H9 (cell line): ENCODE data around the gene PPP4R3B. TPM values are rescaled to one million over a fixed set of nuclear protein-coding genes. Genes with fewer than 3 reads are reported as not detected.

Experiments
- DNase-seq: peaks from one replicate; pipeline ENCODE4 v3.0.0-alpha.2; 2017
- H2AFZ ChIP-seq: one replicate; pipeline ENCODE4 v1.6.1; 2013; ENCODE audit warnings: mild to moderate bottlenecking, low read length, control low read depth, moderate library complexity
- H2AK5ac ChIP-seq: 2 replicates; pipeline ENCODE4 v1.6.1; 2013; ENCODE audit warnings: low read length, control low read depth, mixed read lengths; ENCODE audit not compliant: insufficient read length
- H2BK120ac ChIP-seq: one replicate; pipeline ENCODE4 v1.6.1; 2013; ENCODE audit warnings: low read depth, mild to moderate bottlenecking, low read length, control low read depth, inconsistent platforms; ENCODE audit not compliant: poor library complexity, severe bottlenecking
- H2BK12ac ChIP-seq: 2 replicates; pipeline ENCODE4 v1.6.1; 2013; ENCODE audit warnings: low read length, control low read depth, mixed read lengths, low read depth; ENCODE audit not compliant: insufficient read length
- H2BK15ac ChIP-seq: 2 replicates; pipeline ENCODE4 v1.6.1; 2013; ENCODE audit warnings: low read depth, low read length, control low read depth
- H2BK20ac ChIP-seq: one replicate; pipeline ENCODE4 v1.6.1; 2013; ENCODE audit warnings: low read depth, mild to moderate bottlenecking, low read length, control low read depth, inconsistent platforms; ENCODE audit not compliant: poor library complexity, severe bottlenecking
- H2BK5ac ChIP-seq: 2 replicates; pipeline ENCODE4 v1.6.1; 2013; ENCODE audit warnings: low read length, control low read depth, mixed read lengths; ENCODE audit not compliant: insufficient read length
- H3K14ac ChIP-seq: 2 replicates; pipeline ENCODE4 v1.6.1; 2013; ENCODE audit warnings: low read length, control low read depth; ENCODE audit not compliant: insufficient read depth
- H3K18ac ChIP-seq: 2 replicates; pipeline ENCODE4 v1.6.1; 2013; ENCODE audit warnings: low read depth, mild to moderate bottlenecking, mixed read lengths, low read length, control low read depth; ENCODE audit not compliant: insufficient read length
- H3K23ac ChIP-seq: 2 replicates; pipeline ENCODE4 v1.6.1; 2013; ENCODE audit warnings: low read length, control low read depth, mixed read lengths, low read depth; ENCODE audit not compliant: insufficient read length
- H3K23me2 ChIP-seq: 2 replicates; pipeline ENCODE4 v1.6.1; 2013; ENCODE audit warnings: low read depth, mild to moderate bottlenecking, mixed read lengths, low read length, control low read depth; ENCODE audit not compliant: insufficient read length, poor library complexity, severe bottlenecking
- H3K27ac ChIP-seq: 2 replicates; pipeline ENCODE4 v1.5.1; 2013; ENCODE audit warnings: low read length, control low read depth, mixed read lengths, low read depth; ENCODE audit not compliant: insufficient read length
- H3K27me3 ChIP-seq: 2 replicates; pipeline ENCODE4 v1.6.1; 2013; ENCODE audit warnings: low read length, control low read depth, inconsistent platforms; ENCODE audit not compliant: insufficient read depth
- H3K4ac ChIP-seq: 2 replicates; pipeline ENCODE4 v1.6.1; 2013; ENCODE audit warnings: low read depth, mild to moderate bottlenecking, control low read depth, inconsistent platforms, low read length, moderate library complexity
- H3K4me1 ChIP-seq: 2 replicates; pipeline ENCODE4 v1.6.1; 2013; ENCODE audit warnings: low read length, control low read depth, inconsistent platforms; ENCODE audit not compliant: insufficient read depth
- H3K4me2 ChIP-seq: 2 replicates; pipeline ENCODE4 v1.6.1; 2013; ENCODE audit warnings: low read length, control low read depth, mixed read lengths; ENCODE audit not compliant: insufficient read length, insufficient read depth
- H3K56ac ChIP-seq: 2 replicates; pipeline ENCODE4 v1.6.1; 2013; ENCODE audit warnings: low read depth, mild to moderate bottlenecking, mixed read lengths, low read length, control low read depth; ENCODE audit not compliant: insufficient read length
- H3K79me1 ChIP-seq: 2 replicates; pipeline ENCODE4 v1.6.1; 2013; ENCODE audit warnings: low read depth, mild to moderate bottlenecking, moderate library complexity, low read length, control low read depth, inconsistent platforms; ENCODE audit not compliant: insufficient read depth, poor library complexity, severe bottlenecking
- H3K79me2 ChIP-seq: 2 replicates; pipeline ENCODE4 v1.6.1; 2013; ENCODE audit warnings: low read length, control low read depth, inconsistent platforms; ENCODE audit not compliant: insufficient read depth
- H3K9ac ChIP-seq: 2 replicates; pipeline ENCODE4 v1.6.1; 2013; ENCODE audit warnings: low read length, control low read depth, mixed read lengths; ENCODE audit not compliant: insufficient read length; ENCODE audit errors: extremely low read depth
- H3K9me3 ChIP-seq: one replicate; pipeline ENCODE4 v1.6.1; 2013; ENCODE audit warnings: low read depth, low read length, inconsistent platforms; ENCODE audit not compliant: control insufficient read depth
- H3T11ph ChIP-seq: one replicate; pipeline ENCODE4 v1.6.1; 2013; ENCODE audit warnings: mild to moderate bottlenecking, low read length, control low read depth, inconsistent platforms
- H4K20me1 ChIP-seq: one replicate; pipeline ENCODE4 v1.6.1; 2013; ENCODE audit not compliant: control insufficient read depth, insufficient read length, insufficient read depth
- H4K5ac ChIP-seq: 2 replicates; pipeline ENCODE4 v1.6.1; 2013; ENCODE audit warnings: low read depth, mild to moderate bottlenecking, mixed read lengths, low read length, control low read depth; ENCODE audit not compliant: insufficient read length
- H4K8ac ChIP-seq: replicated peaks from 2 replicates; pipeline ENCODE4 v1.6.1; 2013; ENCODE audit warnings: low read length, control low read depth, mixed read lengths, low read depth; ENCODE audit not compliant: insufficient read length
- H4K91ac ChIP-seq: 2 replicates; pipeline ENCODE4 v1.6.1; 2013; ENCODE audit warnings: low read depth, mild to moderate bottlenecking, moderate library complexity, mixed read lengths, low read length, control low read depth; ENCODE audit not compliant: insufficient read length
- H3K27ac Mint-ChIP-seq, 3 experiments: 2 replicates in 2 of 3; 3 replicates in 1 of 3; pipeline ENCODE4 v1.8.0; 2020 to 2021; ENCODE audit warnings: mixed read lengths in 3 of 3, mild to moderate bottlenecking in 1 of 3, moderate library complexity in 1 of 3
- H3K27me3 Mint-ChIP-seq: 2 replicates; pipeline ENCODE4 v1.8.0; 2021; ENCODE audit warnings: low read depth, mild to moderate bottlenecking, moderate library complexity, mixed read lengths
- H3K36me3 Mint-ChIP-seq, 3 experiments: 2 replicates in 2 of 3; 3 replicates in 1 of 3; pipeline ENCODE4 v1.8.0; 2020 to 2021; ENCODE audit warnings: low read depth in 3 of 3, mixed read lengths in 3 of 3; ENCODE audit not compliant: insufficient read depth in 1 of 3
- H3K4me1 Mint-ChIP-seq, 2 experiments: 2 replicates each; pipeline ENCODE4 v1.8.0; 2020; ENCODE audit warnings: mixed read lengths in 2 of 2
- H3K4me3 Mint-ChIP-seq, 2 experiments: 2 replicates in 1 of 2; 3 replicates in 1 of 2; pipeline ENCODE4 v1.8.0; 2020 to 2021; ENCODE audit warnings: mild to moderate bottlenecking in 2 of 2, mixed read lengths in 2 of 2, moderate library complexity in 1 of 2
- H3K9me3 Mint-ChIP-seq, 2 experiments: 2 replicates in 1 of 2; 3 replicates in 1 of 2; pipeline ENCODE4 v1.8.0; 2020; ENCODE audit warnings: mild to moderate bottlenecking in 2 of 2, mixed read lengths in 2 of 2, moderate library complexity in 1 of 2
- CTCF ChIP-seq: fragments of 200-600 bp; sonication (generic); conservative IDR thresholded peaks from 3 replicates; pipeline ENCODE4 v1.8.0; 2021; ENCODE audit warnings: antibody characterized with exemption, mild to moderate bottlenecking
- WGBS: extraction: QIAGEN DNeasy Blood & Tissue Kit; methylation state at CpG from one replicate; pipeline ENCODE4 v1.1.7; 2013; ENCODE audit warnings: missing lambda C conversion rate, low lambda C conversion rate, mixed read lengths; ENCODE audit not compliant: insufficient read length; ENCODE audit errors: extremely low coverage; 5-methylcytosine and 5-hydroxymethylcytosine counted together
- total RNA-seq: library from RNA; stranded (reverse); gene quantifications from 2 replicates; pipeline ENCODE4 v1.2.1, GENCODE V29; 2021

The PPP4R3B gene
- total RNA-seq, 1 experiment from 2014 or later = 37.6 TPM

DNA sequence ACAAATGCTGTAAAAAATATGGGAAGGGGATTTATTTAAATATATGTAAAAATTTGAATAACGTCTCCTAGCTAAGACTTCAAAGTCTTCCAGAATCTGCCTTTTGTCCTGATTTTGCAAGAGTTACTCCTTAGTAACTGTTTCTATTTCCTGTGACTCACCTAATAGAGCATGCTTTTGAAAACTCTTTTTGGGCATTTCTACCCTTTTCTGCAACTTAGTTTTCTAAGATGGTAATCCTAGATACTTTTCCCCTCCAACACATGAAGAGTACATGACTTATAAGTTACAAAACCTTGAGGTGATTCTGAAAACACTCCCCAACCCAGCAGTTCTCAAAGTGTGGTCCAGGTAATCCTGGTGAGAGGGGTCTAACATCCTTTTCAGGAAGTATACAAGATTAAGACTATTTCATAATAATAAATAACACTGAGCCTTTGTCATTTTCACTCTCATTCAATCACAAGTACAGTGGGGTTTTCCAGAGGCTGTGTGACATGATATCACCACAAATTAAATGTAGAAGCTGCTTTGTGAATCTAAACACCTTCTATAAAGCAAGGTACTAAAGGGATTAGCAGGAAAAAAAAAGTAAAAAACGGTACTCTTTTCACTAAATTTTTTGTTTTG is 31.9 kb downstream of the PPP4R3B start:
- H3K27ac ChIP-seq = no peak overlapping the region
- peak overlapping the region in 1 of 3 experiments; percentile 60; a peak in 2 of 7 replicates for H3K27ac Mint-ChIP-seq
- H2BK20ac ChIP-seq = no peak overlapping the region
- no peak overlapping the region for H3K56ac ChIP-seq
- H3K4me1 ChIP-seq = no peaks in the 10 kb centered on the region
- no peaks in the 10 kb centered on the region for H3K27me3 ChIP-seq
- no peak overlapping the region for H3K18ac ChIP-seq
- H4K5ac ChIP-seq = no peak overlapping the region
- no peak overlapping the region for H3K4me2 ChIP-seq
- H2BK12ac ChIP-seq = no peak overlapping the region
- H4K91ac ChIP-seq = no peak overlapping the region
- no peaks in the 10 kb centered on the region for H3K23me2 ChIP-seq
- no peaks in the 10 kb centered on the region for H3K79me1 ChIP-seq
- H4K8ac ChIP-seq = no peak overlapping the region
- H3K9ac ChIP-seq = no peak overlapping the region
- no CpG with 5 or more reads among the region's 2 CpGs for WGBS
- no peak overlapping the region for H3T11ph ChIP-seq
- H3K4me1 Mint-ChIP-seq = peaks cover 0 to 4% of the 10 kb centered on the region in 2 experiments; a peak in 1 of 4 replicates
- TF ChIP-seq CTCF = no peak
- no peak overlapping the region for H3K4me3 Mint-ChIP-seq
- no peak overlapping the region for H3K4ac ChIP-seq
- H3K27me3 Mint-ChIP-seq = no peaks in the 10 kb centered on the region
- no peaks in the 10 kb centered on the region for H3K79me2 ChIP-seq
- H2BK120ac ChIP-seq = no peak overlapping the region
- no peak overlapping the region for H2BK5ac ChIP-seq
- no peaks in the 10 kb centered on the region for H3K9me3 ChIP-seq
- no peak overlapping the region for H3K23ac ChIP-seq
- H3K9me3 Mint-ChIP-seq = no peaks in the 10 kb centered on the region
- DNase-seq = no peak
- H4K20me1 ChIP-seq = no peaks in the 10 kb centered on the region
- no peak overlapping the region for H3K14ac ChIP-seq
- H2AK5ac ChIP-seq = no peak overlapping the region
- no peak overlapping the region for H2AFZ ChIP-seq
- H2BK15ac ChIP-seq = no peak overlapping the region
- peaks cover 0 to 30% (median 12%) of the 10 kb centered on the region in 3 experiments; a peak in 4 of 7 replicates for H3K36me3 Mint-ChIP-seq
